Karpas-422 (cell line): ENCODE results near the gene ATXN7. TPM values are rescaled to one million over a fixed set of nuclear protein-coding genes. Genes with fewer than 3 reads are reported as not detected.

Source experiments
- DNase-seq: peaks from one replicate; pipeline ENCODE4 v3.0.0-alpha.2; 2015
- H2AFZ ChIP-seq: fragments of 200-600 bp; sonication (generic); 2 replicates; pipeline ENCODE4 v1.6.1; 2014; ENCODE audit warnings: antibody characterized with exemption, low read length, mixed read lengths
- H3K27ac ChIP-seq: fragments of 200-600 bp; sonication (generic); 2 replicates; pipeline ENCODE4 v1.5.1; 2014; ENCODE audit warnings: mild to moderate bottlenecking, low read length, moderate library complexity
- H3K27me3 ChIP-seq: fragments of 200-600 bp; sonication (generic); 2 replicates; pipeline ENCODE4 v1.6.1; 2014; ENCODE audit warnings: low read length, mixed read lengths
- H3K36me3 ChIP-seq: fragments of 200-600 bp; sonication (generic); 2 replicates; pipeline ENCODE4 v1.6.1; 2014; ENCODE audit warnings: low read length, mixed read lengths; ENCODE audit not compliant: insufficient read depth
- H3K4me1 ChIP-seq: fragments of 200-600 bp; sonication (generic); 2 replicates; pipeline ENCODE4 v1.6.1; 2014; ENCODE audit warnings: mild to moderate bottlenecking, low read length, mixed read lengths
- H3K4me2 ChIP-seq: fragments of 200-600 bp; sonication (generic); 2 replicates; pipeline ENCODE4 v1.6.1; 2014; ENCODE audit warnings: low read length, low read depth, mild to moderate bottlenecking; ENCODE audit not compliant: poor library complexity, severe bottlenecking
- H3K4me3 ChIP-seq: fragments of 200-600 bp; sonication (generic); 2 replicates; pipeline ENCODE4 v1.5.1; 2014; ENCODE audit warnings: mild to moderate bottlenecking, antibody characterized with exemption, low read length, mixed read lengths
- H3K79me2 ChIP-seq: fragments of 200-600 bp; sonication (generic); 2 replicates; pipeline ENCODE4 v1.6.1; 2014; ENCODE audit warnings: mild to moderate bottlenecking, low read length, mixed read lengths
- H3K9ac ChIP-seq: fragments of 200-600 bp; sonication (generic); 2 replicates; pipeline ENCODE4 v1.6.0; 2014; ENCODE audit warnings: low read length
- H3K9me2 ChIP-seq: fragments of 200-600 bp; sonication (generic), shearing (Covaris generic); replicated peaks from 2 replicates; pipeline ENCODE4 v1.6.0; 2014; ENCODE audit warnings: mild to moderate bottlenecking, low read length, moderate library complexity; ENCODE audit not compliant: insufficient read depth
- H3K9me3 ChIP-seq: fragments of 300-700, 200-600 bp; sonication (generic); 2 replicates; pipeline ENCODE4 v1.6.1; 2014; ENCODE audit warnings: low read length, mixed read lengths
- H4K20me1 ChIP-seq: fragments of 200-600 bp; sonication (generic); 2 replicates; pipeline ENCODE4 v1.6.1; 2014; ENCODE audit warnings: mild to moderate bottlenecking, antibody characterized with exemption, low read length, low read depth; ENCODE audit not compliant: insufficient read depth
- total RNA-seq: library from RNA; depleted of rRNA; stranded (reverse); fragments of >200 nt; shearing (Covaris generic); gene quantifications from 2 replicates; pipeline ENCODE4 v1.2.3, GENCODE V29; 2014; ENCODE audit warnings: low replicate concordance

The ATXN7 gene
- total RNA-seq, 1 experiment from 2014 or later = 33.6 TPM

DNA sequence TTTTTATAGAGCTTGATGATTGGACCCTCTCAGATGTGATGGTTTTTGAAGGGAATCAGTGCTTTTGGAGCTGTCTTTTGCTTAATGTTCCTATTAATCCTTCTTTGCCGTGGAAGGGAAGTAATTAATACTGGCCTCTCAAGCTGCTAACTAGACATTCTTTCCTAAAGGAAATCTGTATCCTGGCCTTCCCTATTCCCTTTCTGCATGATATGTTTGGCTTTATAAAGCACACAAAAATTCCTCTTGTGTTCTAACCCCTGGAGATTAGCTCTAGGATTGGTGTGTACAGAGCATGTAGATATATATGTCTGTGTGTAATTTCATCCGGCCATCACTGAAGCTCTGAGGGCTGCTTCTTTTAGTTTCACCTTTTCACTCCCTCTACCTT lies 6.9 kb downstream of the ATXN7 start:
- peaks cover 71% of the 10 kb centered on the region for H3K4me1 ChIP-seq
- peak overlapping the region; percentile 22; the same call in 1 of the 2 replicates for H3K27ac ChIP-seq
- H3K9me2 ChIP-seq = no peaks in the 10 kb centered on the region
- no peaks in the 10 kb centered on the region; the same call in 1 of the 2 replicates for H4K20me1 ChIP-seq
- H3K9me3 ChIP-seq = no peaks in the 10 kb centered on the region
- H2AFZ ChIP-seq = no peak overlapping the region
- H3K4me3 ChIP-seq = no peak overlapping the region
- no peak overlapping the region for H3K9ac ChIP-seq
- H3K4me2 ChIP-seq = peak overlapping the region; percentile 24
- no peaks in the 10 kb centered on the region for H3K27me3 ChIP-seq
- H3K79me2 ChIP-seq = peaks cover 99% of the 10 kb centered on the region
- DNase-seq = no peak
- peaks cover 24% of the 10 kb centered on the region; the same call in 1 of the 2 replicates for H3K36me3 ChIP-seq

DNA sequence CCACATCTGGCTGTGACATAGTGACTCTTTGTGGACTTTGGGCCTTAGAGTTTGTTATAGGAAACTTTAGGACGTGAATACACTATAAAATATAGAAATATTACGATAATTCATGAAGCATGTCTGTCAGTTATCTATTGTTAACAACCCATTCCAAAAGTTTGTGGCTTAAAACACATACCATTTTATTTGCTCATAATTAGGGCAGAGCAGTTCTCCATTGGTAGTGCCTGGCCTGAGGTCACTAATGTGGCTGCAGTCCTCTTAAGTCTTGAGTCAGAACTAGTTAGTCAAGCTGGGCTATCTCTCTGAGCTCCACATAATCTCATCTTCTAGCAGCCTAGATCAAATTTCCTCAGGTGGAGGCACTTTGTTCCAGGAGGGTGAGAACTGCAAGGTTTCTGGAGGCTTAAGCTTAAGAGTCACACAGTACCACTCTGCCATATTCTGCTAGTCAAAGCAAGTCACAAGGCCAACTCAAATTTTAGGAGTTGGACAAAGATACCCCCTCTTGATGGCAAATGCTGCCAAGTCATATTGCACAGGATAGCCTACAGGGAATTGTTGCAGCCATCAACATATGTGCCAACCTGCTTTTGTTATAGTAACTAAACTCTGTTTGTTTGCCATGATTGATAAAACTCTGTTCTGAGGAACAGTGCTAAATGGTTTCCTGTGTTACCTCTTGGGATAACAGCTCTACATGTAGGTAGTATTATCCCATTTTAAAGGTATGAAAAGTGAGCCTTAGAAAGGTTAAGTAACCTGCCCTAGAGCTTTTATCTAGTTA lies 8.7 kb downstream of the ATXN7 start:
- H2AFZ ChIP-seq = no peak overlapping the region
- H3K4me2 ChIP-seq = no peak overlapping the region
- H3K36me3 ChIP-seq = peaks cover 14% of the 10 kb centered on the region; the same call in 1 of the 2 replicates
- no peak for DNase-seq
- H3K27ac ChIP-seq = no peak overlapping the region
- peaks cover 4% of the 10 kb centered on the region for H4K20me1 ChIP-seq
- peaks cover 76% of the 10 kb centered on the region for H3K4me1 ChIP-seq
- peaks cover 99% of the 10 kb centered on the region for H3K79me2 ChIP-seq
- H3K27me3 ChIP-seq = no peaks in the 10 kb centered on the region
- no peak overlapping the region for H3K4me3 ChIP-seq
- H3K9me3 ChIP-seq = no peaks in the 10 kb centered on the region
- H3K9me2 ChIP-seq = no peaks in the 10 kb centered on the region
- no peak overlapping the region for H3K9ac ChIP-seq

GRCh38 chr3:63874769-63875168 lies 11.1 kb downstream of the ATXN7 start:
- H3K9me3 ChIP-seq = no peaks in the 10 kb centered on the region
- no peaks in the 10 kb centered on the region for H3K9me2 ChIP-seq
- H3K4me2 ChIP-seq = no peak overlapping the region
- peaks cover 8% of the 10 kb centered on the region; the same call in 1 of the 2 replicates for H3K36me3 ChIP-seq
- H3K79me2 ChIP-seq = peaks cover 99% of the 10 kb centered on the region
- H3K27ac ChIP-seq = no peak overlapping the region
- no peaks in the 10 kb centered on the region for H3K27me3 ChIP-seq
- H3K4me3 ChIP-seq = no peak overlapping the region
- DNase-seq = no peak
- H3K4me1 ChIP-seq = peaks cover 72% of the 10 kb centered on the region
- H4K20me1 ChIP-seq = peaks cover 15% of the 10 kb centered on the region
- no peak overlapping the region for H2AFZ ChIP-seq
- no peak overlapping the region for H3K9ac ChIP-seq

DNA sequence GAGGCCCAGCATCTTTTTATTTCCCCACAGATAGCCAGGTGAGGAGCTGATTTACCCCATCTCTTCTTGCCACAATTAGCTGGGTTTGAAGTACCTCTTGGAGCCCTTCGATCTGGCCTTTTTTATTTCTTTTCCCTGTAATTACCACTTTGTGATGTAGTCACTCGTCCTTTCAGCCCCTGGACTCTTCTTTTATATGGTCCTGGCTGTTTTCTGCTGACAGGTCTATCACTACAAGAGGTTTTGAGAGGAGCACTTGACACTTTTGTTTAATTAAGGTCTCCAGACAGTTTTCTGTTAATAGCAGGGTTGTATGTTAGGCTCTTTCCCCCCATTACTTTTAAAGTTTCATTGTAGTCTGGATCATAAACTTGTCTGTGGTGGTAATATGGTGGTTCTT lies 11.8 kb downstream of the ATXN7 start:
- H3K36me3 ChIP-seq = peaks cover 8% of the 10 kb centered on the region; the same call in 1 of the 2 replicates
- H3K27ac ChIP-seq = peak overlapping the region; percentile 25; the same call in 1 of the 2 replicates
- no peak overlapping the region for H2AFZ ChIP-seq
- H3K4me3 ChIP-seq = no peak overlapping the region
- no peaks in the 10 kb centered on the region for H3K27me3 ChIP-seq
- no peak for DNase-seq
- H3K9me3 ChIP-seq = no peaks in the 10 kb centered on the region
- peaks cover 65% of the 10 kb centered on the region for H3K4me1 ChIP-seq
- H3K4me2 ChIP-seq = peak overlapping the region; percentile 55
- H3K9me2 ChIP-seq = no peaks in the 10 kb centered on the region
- H3K9ac ChIP-seq = no peak overlapping the region
- H4K20me1 ChIP-seq = peaks cover 15% of the 10 kb centered on the region
- H3K79me2 ChIP-seq = peaks cover 99% of the 10 kb centered on the region

DNA sequence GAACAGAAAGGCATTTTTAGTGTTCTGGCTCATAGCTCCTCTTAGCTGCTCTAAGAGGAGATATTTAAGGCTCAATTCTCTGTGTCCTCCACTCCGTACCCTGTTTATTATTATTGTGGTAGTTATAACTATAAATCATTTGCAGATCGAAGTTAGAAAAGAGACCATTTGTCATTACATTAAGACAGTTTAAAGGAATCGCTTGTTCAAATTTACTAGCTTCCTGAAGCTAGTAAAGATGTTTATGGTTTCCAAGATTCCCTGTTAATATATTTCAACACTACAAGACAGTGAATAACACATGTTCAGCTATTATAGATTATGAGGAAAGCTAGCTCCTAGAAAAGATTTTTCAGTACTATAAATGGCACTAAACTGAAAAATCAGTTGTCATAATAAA lies 12.6 kb downstream of the ATXN7 start:
- Histone ChIP-seq H3K4me3 (no peak overlapping the region), H3K9ac (no peak overlapping the region), H3K4me2 (peak overlapping the region; percentile 55), H3K9me3 (no peaks in the 10 kb centered on the region), H3K27me3 (no peaks in the 10 kb centered on the region), H3K79me2 (peaks cover 99% of the 10 kb centered on the region), H3K4me1 (peaks cover 57% of the 10 kb centered on the region), H2AFZ (no peak overlapping the region), H3K27ac (peak overlapping the region; percentile 25; the same call in 1 of the 2 replicates), H4K20me1 (peaks cover 15% of the 10 kb centered on the region), H3K9me2 (no peaks in the 10 kb centered on the region), H3K36me3 (peaks cover 7% of the 10 kb centered on the region; the same call in 1 of the 2 replicates)
- no peak for DNase-seq

- Histone ChIP-seq H3K4me3 (no peak overlapping the region), H3K79me2 (peaks cover 100% of the 10 kb centered on the region), H3K4me2 (peak overlapping the region; percentile 55), H3K9ac (0 out of 2 replicates have a peak overlapping the region, but pooled peaks have one; percentile 3), H4K20me1 (peaks cover 15% of the 10 kb centered on the region), H3K4me1 (peaks cover 47% of the 10 kb centered on the region), H3K9me3 (no peaks in the 10 kb centered on the region), H3K27ac (peak overlapping the region; percentile 73), H3K9me2 (no peaks in the 10 kb centered on the region), H2AFZ (no peak overlapping the region), H3K36me3 (no peaks in the 10 kb centered on the region), H3K27me3 (no peaks in the 10 kb centered on the region)
- DNase-seq = no peak
Measured at GRCh38 chr3:63877737-63878393, 14.2 kb downstream of the ATXN7 start.

- H3K9ac ChIP-seq = no peak overlapping the region
- H3K27me3 ChIP-seq = no peaks in the 10 kb centered on the region
- H3K79me2 ChIP-seq = peaks cover 100% of the 10 kb centered on the region
- no peak overlapping the region for H3K4me3 ChIP-seq
- H3K4me2 ChIP-seq = peak overlapping the region; percentile 55
- H4K20me1 ChIP-seq = peaks cover 19% of the 10 kb centered on the region
- no peaks in the 10 kb centered on the region for H3K36me3 ChIP-seq
- peak overlapping the region; percentile 73 for H3K27ac ChIP-seq
- no peak overlapping the region for H2AFZ ChIP-seq
- no peaks in the 10 kb centered on the region for H3K9me3 ChIP-seq
- no peak for DNase-seq
- H3K4me1 ChIP-seq = peaks cover 47% of the 10 kb centered on the region
- H3K9me2 ChIP-seq = no peaks in the 10 kb centered on the region
Measured at GRCh38 chr3:63878394-63879060, 14.9 kb downstream of the ATXN7 start.

DNA sequence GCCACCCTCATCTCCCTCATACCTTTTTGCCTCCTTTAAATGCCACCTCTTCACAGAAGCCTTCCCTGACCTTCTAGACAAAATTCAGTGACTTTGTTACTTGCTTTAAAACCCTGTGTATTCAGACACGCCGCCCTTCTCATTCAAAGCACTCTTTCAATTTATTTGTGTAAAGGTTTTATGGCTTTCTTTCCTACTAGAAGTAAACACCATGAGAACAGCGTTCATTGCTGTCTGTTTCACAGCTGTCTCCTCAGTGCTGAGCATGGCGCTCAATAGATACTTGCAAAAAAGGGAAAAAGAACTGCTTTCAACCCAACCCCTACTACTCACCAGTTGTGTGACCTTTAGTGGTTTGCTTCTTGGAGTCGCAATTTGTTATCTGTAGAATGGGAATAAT lies 17.0 kb downstream of the ATXN7 start:
- Histone ChIP-seq H3K4me2 (no peak overlapping the region), H3K27me3 (no peaks in the 10 kb centered on the region), H2AFZ (no peak overlapping the region), H3K27ac (no peak overlapping the region), H3K79me2 (peaks cover 100% of the 10 kb centered on the region), H3K4me1 (peaks cover 38% of the 10 kb centered on the region), H3K36me3 (no peaks in the 10 kb centered on the region), H3K4me3 (no peak overlapping the region), H3K9me2 (no peaks in the 10 kb centered on the region), H3K9me3 (no peaks in the 10 kb centered on the region), H3K9ac (no peak overlapping the region), H4K20me1 (peaks cover 19% of the 10 kb centered on the region)
- no peak for DNase-seq
